ENCODE results near the gene SLC25A30. TPM values are rescaled to one million over a fixed set of nuclear protein-coding genes. Genes with fewer than 3 reads are reported as not detected.

SLC25A30 gene
- total and polyA plus RNA-seq, 9 of the 15 experiments (the other 6 are each of a cell fraction or from before 2014, with no cell fraction given), result 1.1 to 11.1 (median 5.6) TPM

DNA sequence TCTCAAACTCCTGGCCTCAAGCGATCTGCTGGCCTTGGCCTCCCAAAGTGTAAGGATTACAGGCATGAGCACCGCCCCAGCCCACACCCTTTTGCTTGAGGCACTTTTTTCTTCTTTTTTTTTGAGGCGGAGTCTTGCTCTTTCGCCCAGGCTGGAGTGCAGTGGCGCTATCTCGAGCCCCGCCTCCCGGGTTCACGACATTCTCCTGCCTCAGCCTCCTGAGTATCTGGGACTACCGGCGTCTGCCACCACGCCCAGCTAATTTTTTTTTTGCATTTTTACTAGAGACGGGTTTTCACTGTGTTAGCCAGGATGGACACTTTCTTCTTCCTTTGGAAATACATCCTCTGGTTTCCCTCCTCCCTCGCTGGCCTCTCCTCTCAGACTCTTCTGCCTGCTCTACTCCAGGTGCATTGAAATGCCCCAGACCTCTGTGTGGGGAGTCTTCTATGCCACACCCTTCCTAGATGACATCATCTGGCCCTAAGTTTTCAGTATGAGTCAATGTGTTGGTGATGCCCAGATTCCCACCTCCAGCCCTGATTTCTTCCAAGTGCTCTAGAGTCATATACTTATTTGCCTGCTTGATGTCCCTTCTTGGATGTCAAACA is 56.5 kb downstream of the SLC25A30 start (continued):
- TF ChIP-seq, protein P1, sequence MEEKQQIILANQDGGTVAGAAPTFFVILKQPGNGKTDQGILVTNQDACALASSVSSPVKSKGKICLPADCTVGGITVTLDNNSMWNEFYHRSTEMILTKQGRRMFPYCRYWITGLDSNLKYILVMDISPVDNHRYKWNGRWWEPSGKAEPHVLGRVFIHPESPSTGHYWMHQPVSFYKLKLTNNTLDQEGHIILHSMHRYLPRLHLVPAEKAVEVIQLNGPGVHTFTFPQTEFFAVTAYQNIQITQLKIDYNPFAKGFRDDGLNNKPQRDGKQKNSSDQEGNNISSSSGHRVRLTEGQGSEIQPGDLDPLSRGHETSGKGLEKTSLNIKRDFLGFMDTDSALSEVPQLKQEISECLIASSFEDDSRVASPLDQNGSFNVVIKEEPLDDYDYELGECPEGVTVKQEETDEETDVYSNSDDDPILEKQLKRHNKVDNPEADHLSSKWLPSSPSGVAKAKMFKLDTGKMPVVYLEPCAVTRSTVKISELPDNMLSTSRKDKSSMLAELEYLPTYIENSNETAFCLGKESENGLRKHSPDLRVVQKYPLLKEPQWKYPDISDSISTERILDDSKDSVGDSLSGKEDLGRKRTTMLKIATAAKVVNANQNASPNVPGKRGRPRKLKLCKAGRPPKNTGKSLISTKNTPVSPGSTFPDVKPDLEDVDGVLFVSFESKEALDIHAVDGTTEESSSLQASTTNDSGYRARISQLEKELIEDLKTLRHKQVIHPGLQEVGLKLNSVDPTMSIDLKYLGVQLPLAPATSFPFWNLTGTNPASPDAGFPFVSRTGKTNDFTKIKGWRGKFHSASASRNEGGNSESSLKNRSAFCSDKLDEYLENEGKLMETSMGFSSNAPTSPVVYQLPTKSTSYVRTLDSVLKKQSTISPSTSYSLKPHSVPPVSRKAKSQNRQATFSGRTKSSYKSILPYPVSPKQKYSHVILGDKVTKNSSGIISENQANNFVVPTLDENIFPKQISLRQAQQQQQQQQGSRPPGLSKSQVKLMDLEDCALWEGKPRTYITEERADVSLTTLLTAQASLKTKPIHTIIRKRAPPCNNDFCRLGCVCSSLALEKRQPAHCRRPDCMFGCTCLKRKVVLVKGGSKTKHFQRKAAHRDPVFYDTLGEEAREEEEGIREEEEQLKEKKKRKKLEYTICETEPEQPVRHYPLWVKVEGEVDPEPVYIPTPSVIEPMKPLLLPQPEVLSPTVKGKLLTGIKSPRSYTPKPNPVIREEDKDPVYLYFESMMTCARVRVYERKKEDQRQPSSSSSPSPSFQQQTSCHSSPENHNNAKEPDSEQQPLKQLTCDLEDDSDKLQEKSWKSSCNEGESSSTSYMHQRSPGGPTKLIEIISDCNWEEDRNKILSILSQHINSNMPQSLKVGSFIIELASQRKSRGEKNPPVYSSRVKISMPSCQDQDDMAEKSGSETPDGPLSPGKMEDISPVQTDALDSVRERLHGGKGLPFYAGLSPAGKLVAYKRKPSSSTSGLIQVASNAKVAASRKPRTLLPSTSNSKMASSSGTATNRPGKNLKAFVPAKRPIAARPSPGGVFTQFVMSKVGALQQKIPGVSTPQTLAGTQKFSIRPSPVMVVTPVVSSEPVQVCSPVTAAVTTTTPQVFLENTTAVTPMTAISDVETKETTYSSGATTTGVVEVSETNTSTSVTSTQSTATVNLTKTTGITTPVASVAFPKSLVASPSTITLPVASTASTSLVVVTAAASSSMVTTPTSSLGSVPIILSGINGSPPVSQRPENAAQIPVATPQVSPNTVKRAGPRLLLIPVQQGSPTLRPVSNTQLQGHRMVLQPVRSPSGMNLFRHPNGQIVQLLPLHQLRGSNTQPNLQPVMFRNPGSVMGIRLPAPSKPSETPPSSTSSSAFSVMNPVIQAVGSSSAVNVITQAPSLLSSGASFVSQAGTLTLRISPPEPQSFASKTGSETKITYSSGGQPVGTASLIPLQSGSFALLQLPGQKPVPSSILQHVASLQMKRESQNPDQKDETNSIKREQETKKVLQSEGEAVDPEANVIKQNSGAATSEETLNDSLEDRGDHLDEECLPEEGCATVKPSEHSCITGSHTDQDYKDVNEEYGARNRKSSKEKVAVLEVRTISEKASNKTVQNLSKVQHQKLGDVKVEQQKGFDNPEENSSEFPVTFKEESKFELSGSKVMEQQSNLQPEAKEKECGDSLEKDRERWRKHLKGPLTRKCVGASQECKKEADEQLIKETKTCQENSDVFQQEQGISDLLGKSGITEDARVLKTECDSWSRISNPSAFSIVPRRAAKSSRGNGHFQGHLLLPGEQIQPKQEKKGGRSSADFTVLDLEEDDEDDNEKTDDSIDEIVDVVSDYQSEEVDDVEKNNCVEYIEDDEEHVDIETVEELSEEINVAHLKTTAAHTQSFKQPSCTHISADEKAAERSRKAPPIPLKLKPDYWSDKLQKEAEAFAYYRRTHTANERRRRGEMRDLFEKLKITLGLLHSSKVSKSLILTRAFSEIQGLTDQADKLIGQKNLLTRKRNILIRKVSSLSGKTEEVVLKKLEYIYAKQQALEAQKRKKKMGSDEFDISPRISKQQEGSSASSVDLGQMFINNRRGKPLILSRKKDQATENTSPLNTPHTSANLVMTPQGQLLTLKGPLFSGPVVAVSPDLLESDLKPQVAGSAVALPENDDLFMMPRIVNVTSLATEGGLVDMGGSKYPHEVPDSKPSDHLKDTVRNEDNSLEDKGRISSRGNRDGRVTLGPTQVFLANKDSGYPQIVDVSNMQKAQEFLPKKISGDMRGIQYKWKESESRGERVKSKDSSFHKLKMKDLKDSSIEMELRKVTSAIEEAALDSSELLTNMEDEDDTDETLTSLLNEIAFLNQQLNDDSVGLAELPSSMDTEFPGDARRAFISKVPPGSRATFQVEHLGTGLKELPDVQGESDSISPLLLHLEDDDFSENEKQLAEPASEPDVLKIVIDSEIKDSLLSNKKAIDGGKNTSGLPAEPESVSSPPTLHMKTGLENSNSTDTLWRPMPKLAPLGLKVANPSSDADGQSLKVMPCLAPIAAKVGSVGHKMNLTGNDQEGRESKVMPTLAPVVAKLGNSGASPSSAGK (IDR thresholded peaks at IDR 0.05), result peak; percentile 61
- TF ChIP-seq PHF21A (IDR thresholded peaks at IDR 0.05; ENCODE audit: borderline replicate concordance, low read depth) (0 out of 2 replicates have a peak, but pooled peaks have one; percentile 35), POLR2A (conservative IDR thresholded peaks at IDR 0.05) (peak; percentile 53; the same call in 1 of the 2 replicates), SMARCA4 (IDR thresholded peaks at IDR 0.05) (peak; percentile 43; the same call in 1 of the 2 replicates), HEY1 (CRISPR knock-in tag; IDR thresholded peaks at IDR 0.05; ENCODE audit: borderline replicate concordance) (no peak), KDM5B (IDR thresholded peaks at IDR 0.05; ENCODE audit: insufficient replicate concordance, low read depth, low read length) (no peak), JUND (IDR thresholded peaks at IDR 0.05; ENCODE audit: borderline replicate concordance, low read depth, low read length) (peak; percentile 81), JUND (tag; IDR thresholded peaks at IDR 0.05; ENCODE audit: borderline replicate concordance, low read depth, low read length) (peak; percentile 56; the same call in 1 of the 3 replicates), KDM1A (IDR thresholded peaks at IDR 0.05) (peak; percentile 39 to 45; a peak in 2 of 4 replicates), ZNF384 (IDR thresholded peaks at IDR 0.05; ENCODE audit: low read depth, low read length) (peak; percentile 69), HDAC2 (IDR thresholded peaks at IDR 0.05) (0 out of 2 replicates have a peak, but pooled peaks have one; percentile 36), RFX1 (IDR thresholded peaks at IDR 0.05) (no peak), L3MBTL2 (IDR thresholded peaks at IDR 0.05) (peak; percentile 62; the same call in 1 of the 2 replicates), ATF1 (CRISPR knock-in tag; IDR thresholded peaks at IDR 0.05) (no peak), ATF1 (tag; IDR thresholded peaks at IDR 0.05) (0 out of 2 replicates have a peak, but pooled peaks have one; percentile 22), EP400 (IDR thresholded peaks at IDR 0.05) (peak; percentile 59)
- TF ChIP-seq, protein P2, sequence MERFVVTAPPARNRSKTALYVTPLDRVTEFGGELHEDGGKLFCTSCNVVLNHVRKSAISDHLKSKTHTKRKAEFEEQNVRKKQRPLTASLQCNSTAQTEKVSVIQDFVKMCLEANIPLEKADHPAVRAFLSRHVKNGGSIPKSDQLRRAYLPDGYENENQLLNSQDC (CRISPR knock-in tag; IDR thresholded peaks at IDR 0.05), result no peak
- TF ChIP-seq, protein P3, sequence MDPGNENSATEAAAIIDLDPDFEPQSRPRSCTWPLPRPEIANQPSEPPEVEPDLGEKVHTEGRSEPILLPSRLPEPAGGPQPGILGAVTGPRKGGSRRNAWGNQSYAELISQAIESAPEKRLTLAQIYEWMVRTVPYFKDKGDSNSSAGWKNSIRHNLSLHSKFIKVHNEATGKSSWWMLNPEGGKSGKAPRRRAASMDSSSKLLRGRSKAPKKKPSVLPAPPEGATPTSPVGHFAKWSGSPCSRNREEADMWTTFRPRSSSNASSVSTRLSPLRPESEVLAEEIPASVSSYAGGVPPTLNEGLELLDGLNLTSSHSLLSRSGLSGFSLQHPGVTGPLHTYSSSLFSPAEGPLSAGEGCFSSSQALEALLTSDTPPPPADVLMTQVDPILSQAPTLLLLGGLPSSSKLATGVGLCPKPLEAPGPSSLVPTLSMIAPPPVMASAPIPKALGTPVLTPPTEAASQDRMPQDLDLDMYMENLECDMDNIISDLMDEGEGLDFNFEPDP (CRISPR knock-in tag; IDR thresholded peaks at IDR 0.05), result no peak

Data from K562 (cell line).